Measurements from ENCODE around the gene PDGFC. TPM values are rescaled to one million over a fixed set of nuclear protein-coding genes. Genes with fewer than 3 reads are reported as not detected.

The PDGFC gene
- total and polyA plus RNA-seq, 2 of the 8 experiments (the other 6 are each of a cell fraction or from before 2014, with no cell fraction given), result 0.65 to 2.7 TPM

- TF ChIP-seq CHD7 (IDR thresholded peaks at IDR 0.05; ENCODE audit: insufficient replicate concordance, low read length) (no peak), FOSL1 (IDR thresholded peaks at IDR 0.05; ENCODE audit: insufficient read depth, low read depth, low read length) (no peak), TBP (IDR thresholded peaks at IDR 0.05; ENCODE audit: low read depth, low read length) (no peak), POLR2AphosphoS5 (IDR thresholded peaks at IDR 0.05; ENCODE audit: low read depth, low read length) (no peak)
Measured at GRCh38 chr4:156934259-156934635, 37.4 kb downstream of the PDGFC start (continued).
